Upper lobe of right lung (tissue), 1 donor: ENCODE results near the gene RIOX2. TPM values are rescaled to one million over a fixed set of nuclear protein-coding genes. Genes with fewer than 3 reads are reported as not detected.

Source experiments
- ATAC-seq: fragments of 200-7000 bp; cut with Tn5 transposase; one replicate; pipeline ENCODE4 v1.9.1; 2020; ENCODE audit warnings: mild to moderate bottlenecking, moderate library complexity
- DNase-seq: peaks from one replicate; pipeline ENCODE4 v3.0.0-alpha.2; 2020
- H3K27ac ChIP-seq: fragments of 200-600 bp; one replicate; pipeline ENCODE4 v1.8.0; 2022
- H3K27me3 ChIP-seq: fragments of 200-600 bp; one replicate; pipeline ENCODE4 v1.8.0; 2022; ENCODE audit warnings: mild to moderate bottlenecking
- H3K36me3 ChIP-seq: fragments of 200-600 bp; one replicate; pipeline ENCODE4 v1.8.0; 2022
- H3K4me1 ChIP-seq: fragments of 200-600 bp; one replicate; pipeline ENCODE4 v1.8.0; 2022
- H3K4me3 ChIP-seq: fragments of 200-600 bp; one replicate; pipeline ENCODE4 v1.8.0; 2022; ENCODE audit warnings: mild to moderate bottlenecking
- H3K9me3 ChIP-seq: fragments of 200-600 bp; one replicate; pipeline ENCODE4 v1.8.0; 2022
- intact Hi-C: fragments of 100-400 bp; cut with DNase I; formaldehyde crosslinking; loops from one replicate; pipeline ENCODE4 v1.11.0; 2022
- total RNA-seq: library from RNA; stranded (reverse); fragmentation: NEBNext Ultra II Directional; extraction: Animal tissue kit (Norgen Biotek cat#: 25700); gene quantifications from one replicate; pipeline ENCODE4 v1.2.1, GENCODE V29; 2021
- TF ChIP-seq, protein P1 (sequence below): fragments of 200-600 bp; IDR thresholded peaks from one replicate; pipeline ENCODE4 v1.8.0; 2022; ENCODE audit warnings: antibody characterized with exemption
- donor health status: DM: no; HTN: yes; CAD: no; lungs with severe emphysema.

Gene RIOX2
- total RNA-seq, 1 donor from 2014 or later: 20.5 TPM

DNA sequence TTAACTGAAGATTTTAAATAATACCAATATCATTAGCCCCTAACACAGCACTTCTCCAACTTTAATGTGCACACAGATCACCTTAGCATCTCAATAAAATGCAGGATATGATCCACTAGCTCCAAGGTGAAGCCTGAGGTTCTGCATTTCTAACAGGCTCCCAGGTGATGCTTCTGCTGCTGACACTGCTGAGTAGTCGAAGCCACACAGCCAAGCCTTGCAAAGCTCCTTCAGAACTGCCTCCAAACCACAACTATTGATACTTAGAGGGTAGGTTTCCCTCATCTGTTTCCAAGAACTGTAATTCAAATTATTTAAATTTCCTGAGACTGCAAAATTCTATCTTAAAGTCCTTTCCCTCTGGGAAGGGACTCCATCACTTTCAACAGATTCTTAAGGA lies 3.9 kb downstream of the RIOX2 start:
- peaks cover 15% of the 10 kb centered on the region for H3K4me1 ChIP-seq
- H3K4me3 ChIP-seq: no peak overlapping the region
- H3K36me3 ChIP-seq: peaks cover 16% of the 10 kb centered on the region
- intact Hi-C loops: no loop called here
- H3K27ac ChIP-seq: no peak overlapping the region
- no peak for ATAC-seq
- H3K9me3 ChIP-seq: no peaks in the 10 kb centered on the region
- H3K27me3 ChIP-seq: no peaks in the 10 kb centered on the region
- TF ChIP-seq, protein P1, sequence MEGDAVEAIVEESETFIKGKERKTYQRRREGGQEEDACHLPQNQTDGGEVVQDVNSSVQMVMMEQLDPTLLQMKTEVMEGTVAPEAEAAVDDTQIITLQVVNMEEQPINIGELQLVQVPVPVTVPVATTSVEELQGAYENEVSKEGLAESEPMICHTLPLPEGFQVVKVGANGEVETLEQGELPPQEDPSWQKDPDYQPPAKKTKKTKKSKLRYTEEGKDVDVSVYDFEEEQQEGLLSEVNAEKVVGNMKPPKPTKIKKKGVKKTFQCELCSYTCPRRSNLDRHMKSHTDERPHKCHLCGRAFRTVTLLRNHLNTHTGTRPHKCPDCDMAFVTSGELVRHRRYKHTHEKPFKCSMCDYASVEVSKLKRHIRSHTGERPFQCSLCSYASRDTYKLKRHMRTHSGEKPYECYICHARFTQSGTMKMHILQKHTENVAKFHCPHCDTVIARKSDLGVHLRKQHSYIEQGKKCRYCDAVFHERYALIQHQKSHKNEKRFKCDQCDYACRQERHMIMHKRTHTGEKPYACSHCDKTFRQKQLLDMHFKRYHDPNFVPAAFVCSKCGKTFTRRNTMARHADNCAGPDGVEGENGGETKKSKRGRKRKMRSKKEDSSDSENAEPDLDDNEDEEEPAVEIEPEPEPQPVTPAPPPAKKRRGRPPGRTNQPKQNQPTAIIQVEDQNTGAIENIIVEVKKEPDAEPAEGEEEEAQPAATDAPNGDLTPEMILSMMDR: no peak
- no peak for DNase-seq

DNA sequence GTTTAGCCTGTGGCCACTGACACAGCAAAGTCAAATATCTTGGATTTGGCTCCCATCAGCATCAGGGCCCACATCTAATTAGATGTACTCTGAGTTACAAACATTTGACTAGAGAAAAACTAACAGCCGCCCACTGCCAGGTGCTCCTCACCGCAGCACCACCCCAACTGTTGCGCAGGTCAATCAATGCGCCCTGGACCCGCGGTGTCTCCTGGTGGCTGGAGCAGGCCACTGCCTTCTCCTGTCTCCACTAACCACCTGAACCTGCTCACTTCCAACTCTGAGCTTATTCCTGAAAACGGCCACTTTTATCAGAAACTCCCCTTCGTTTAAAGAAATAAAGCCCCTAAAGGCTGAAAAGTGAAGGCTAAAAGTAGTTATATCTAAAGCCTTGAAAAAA lies 4.3 kb downstream of the RIOX2 start:
- H3K27ac ChIP-seq: no peak overlapping the region
- H3K36me3 ChIP-seq: peaks cover 16% of the 10 kb centered on the region
- H3K9me3 ChIP-seq: no peaks in the 10 kb centered on the region
- DNase-seq (no peak), ATAC-seq (no peak)
- H3K27me3 ChIP-seq: no peaks in the 10 kb centered on the region
- H3K4me3 ChIP-seq: no peak overlapping the region
- TF ChIP-seq, protein P1: no peak
- intact Hi-C loops: no loop called here
- H3K4me1 ChIP-seq: peaks cover 15% of the 10 kb centered on the region

DNA sequence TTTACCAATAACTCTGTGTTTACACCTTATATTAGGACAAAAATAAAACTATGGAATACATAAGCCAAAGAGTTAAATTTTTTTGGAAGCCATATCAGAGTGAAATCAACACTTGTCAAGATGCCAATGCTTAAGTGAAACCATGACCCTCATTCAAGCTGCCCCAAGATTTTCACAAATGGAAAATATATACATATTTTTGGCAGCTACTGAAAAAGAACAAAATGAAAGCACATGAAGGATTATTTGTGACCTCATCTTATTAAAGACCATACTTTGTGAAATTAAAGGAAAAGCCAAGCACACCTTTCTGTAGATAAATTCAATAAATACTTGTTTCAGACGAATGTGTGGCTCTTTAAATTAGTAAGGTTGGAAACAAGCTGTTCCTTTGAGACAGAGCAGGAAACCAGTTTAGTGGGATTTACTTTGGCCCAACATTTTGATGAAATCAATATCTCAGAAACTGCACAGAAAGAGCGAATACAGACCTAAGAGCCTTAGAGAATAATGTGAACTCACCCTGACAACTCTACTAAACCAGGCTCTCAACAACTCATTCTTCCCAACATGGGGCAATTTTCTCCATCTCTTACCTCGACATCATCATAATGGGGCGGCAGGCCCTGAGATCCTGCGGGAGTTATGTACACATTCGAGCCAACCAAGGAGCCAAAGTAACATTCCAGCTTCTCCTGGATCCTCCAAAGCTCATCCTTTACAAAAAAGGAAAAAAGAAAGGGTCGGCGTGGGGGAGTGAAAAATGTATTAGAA lies 11.1 kb downstream of the RIOX2 start:
- DNase-seq (no peak), ATAC-seq (no peak)
- no peak overlapping the region for H3K27ac ChIP-seq
- H3K36me3 ChIP-seq: peaks cover 8% of the 10 kb centered on the region
- TF ChIP-seq, protein P1: no peak
- no peak overlapping the region for H3K4me3 ChIP-seq
- no peaks in the 10 kb centered on the region for H3K27me3 ChIP-seq
- intact Hi-C loops: no loop called here
- no peaks in the 10 kb centered on the region for H3K9me3 ChIP-seq
- H3K4me1 ChIP-seq: no peaks in the 10 kb centered on the region

DNA sequence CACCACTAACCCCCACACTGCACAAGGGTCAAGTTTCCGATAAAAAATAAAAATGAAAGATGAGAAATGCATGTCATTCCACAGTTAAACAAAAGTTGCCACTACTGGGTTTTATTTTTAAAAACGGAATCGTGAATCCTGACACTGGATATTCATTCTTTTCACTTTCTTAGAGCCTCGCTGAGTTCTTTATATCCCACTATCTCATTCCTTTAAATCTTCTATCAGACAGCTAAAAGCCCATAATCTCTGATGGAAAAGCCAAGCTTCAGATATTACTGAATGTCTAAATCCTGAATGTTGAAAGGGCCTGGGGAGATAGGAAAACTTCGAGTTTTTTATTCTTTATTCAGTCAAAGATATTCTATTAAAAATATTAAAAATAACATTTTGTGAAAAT lies 11.7 kb downstream of the RIOX2 start:
- no peaks in the 10 kb centered on the region for H3K9me3 ChIP-seq
- ATAC-seq (no peak), DNase-seq (no peak)
- H3K36me3 ChIP-seq: peaks cover 5% of the 10 kb centered on the region
- no peaks in the 10 kb centered on the region for H3K27me3 ChIP-seq
- no peak overlapping the region for H3K4me3 ChIP-seq
- intact Hi-C loops: no loop called here
- no peaks in the 10 kb centered on the region for H3K4me1 ChIP-seq
- TF ChIP-seq, protein P1: no peak
- no peak overlapping the region for H3K27ac ChIP-seq

DNA sequence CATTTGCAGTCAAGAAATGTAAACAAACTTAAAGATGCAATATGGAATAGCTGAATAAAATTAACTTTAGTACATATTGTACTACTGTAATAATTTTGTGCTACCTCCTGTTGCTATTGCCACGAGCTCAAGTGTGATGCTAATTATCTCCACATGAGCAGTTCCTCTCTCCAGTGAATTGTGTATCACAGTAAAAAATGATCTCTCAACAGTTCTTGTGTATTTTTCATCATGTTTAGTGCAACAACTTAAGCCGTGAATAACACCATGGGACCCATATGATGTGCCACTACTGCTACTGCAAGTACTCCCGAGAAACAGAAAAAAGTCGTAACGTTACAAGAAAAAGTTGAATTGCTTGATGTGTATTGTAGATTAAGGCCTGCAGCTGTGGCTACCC lies 12.4 kb downstream of the RIOX2 start:
- DNase-seq: no peak
- no peak overlapping the region for H3K27ac ChIP-seq
- TF ChIP-seq, protein P1: no peak
- H3K36me3 ChIP-seq: peaks cover 4% of the 10 kb centered on the region
- no peaks in the 10 kb centered on the region for H3K4me1 ChIP-seq
- H3K4me3 ChIP-seq: no peak overlapping the region
- intact Hi-C loops: no loop called here
- no peaks in the 10 kb centered on the region for H3K27me3 ChIP-seq
- no peak for ATAC-seq
- H3K9me3 ChIP-seq: no peaks in the 10 kb centered on the region
